GM12892 (cell line): Measurements from ENCODE around the gene ENTPD7.

Experiments
- POLR2A ChIP-seq: IDR thresholded peaks from 2 replicates; pipeline ENCODE4 v1.6.1; 2011; ENCODE audit warnings: low read depth, low read length, control low read depth
- POLR2AphosphoS5 ChIP-seq: IDR thresholded peaks from 2 replicates; pipeline ENCODE4 v1.6.1; 2011; ENCODE audit warnings: low read depth, low read length, control low read depth

DNA sequence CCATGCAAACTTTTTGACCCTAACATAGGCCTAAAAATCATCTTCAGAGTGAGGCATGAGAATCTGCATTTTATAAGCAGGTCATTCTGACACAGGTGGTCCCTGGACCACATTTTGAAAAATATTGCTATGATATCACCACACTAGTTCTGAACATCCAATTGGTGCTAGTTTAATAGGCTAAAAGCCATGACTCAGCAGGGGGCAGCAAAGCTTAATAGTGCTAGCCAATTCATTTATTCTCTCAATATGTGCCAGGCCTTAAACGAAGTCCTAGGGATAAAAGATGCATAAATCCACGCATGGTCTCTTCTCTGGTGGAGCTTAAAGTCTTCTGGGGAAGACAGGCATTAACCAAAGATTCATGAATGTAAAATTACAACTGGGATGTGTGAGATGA, 28.9 kb upstream of the ENTPD7 start:
- TF ChIP-seq POLR2AphosphoS5 (no peak), POLR2A (no peak)
